DMS153 treated with DMSO at 0.1 percent for 48 hours (cell line): ENCODE data around the gene ZNF93.
"Not testable (repeated sequence)": the region's sequence is repeated elsewhere in the genome, so short reads cannot be mapped to it uniquely, and the experiment has no call there.

Experiments
- DNase-seq: peaks from one replicate; lab custom pipeline; 2025; ENCODE audit not compliant: unreplicated experiment; lab: John Stamatoyannopoulos, UW

ZNF93 gene

GRCh38 chr19:19937403-19937802 is 36.7 kb downstream of the ZNF93 start:
- DNase-seq: no peak

GRCh38 chr19:19938449-19938848 is 37.7 kb downstream of the ZNF93 start:
- no peak for DNase-seq

GRCh38 chr19:19943848-19944582 is 43.3 kb downstream of the ZNF93 start:
- no peak for DNase-seq

DNA sequence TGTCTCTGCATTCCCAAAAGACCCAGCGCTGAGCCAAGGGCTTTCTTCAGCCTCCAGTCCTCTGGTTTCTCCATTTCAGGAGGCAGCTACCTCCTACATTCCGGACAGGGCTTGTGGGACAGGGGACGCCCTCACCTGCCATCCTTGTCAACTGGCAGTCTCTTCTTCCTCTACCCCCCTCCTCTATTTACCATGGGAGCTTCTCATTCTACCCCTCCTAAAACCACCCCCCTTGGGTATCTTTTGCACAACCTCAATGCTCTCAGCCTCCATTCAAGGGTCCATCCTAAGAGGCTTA is 43.8 kb downstream of the ZNF93 start:
- DNase-seq: no peak

GRCh38 chr19:19946226-19946625 is 45.5 kb downstream of the ZNF93 start:
- DNase-seq: no peak

GRCh38 chr19:19948800-19949199 is 48.1 kb downstream of the ZNF93 start:
- no peak for DNase-seq

GRCh38 chr19:19955208-19955607 is 54.5 kb downstream of the ZNF93 start:
- no peak for DNase-seq

DNA sequence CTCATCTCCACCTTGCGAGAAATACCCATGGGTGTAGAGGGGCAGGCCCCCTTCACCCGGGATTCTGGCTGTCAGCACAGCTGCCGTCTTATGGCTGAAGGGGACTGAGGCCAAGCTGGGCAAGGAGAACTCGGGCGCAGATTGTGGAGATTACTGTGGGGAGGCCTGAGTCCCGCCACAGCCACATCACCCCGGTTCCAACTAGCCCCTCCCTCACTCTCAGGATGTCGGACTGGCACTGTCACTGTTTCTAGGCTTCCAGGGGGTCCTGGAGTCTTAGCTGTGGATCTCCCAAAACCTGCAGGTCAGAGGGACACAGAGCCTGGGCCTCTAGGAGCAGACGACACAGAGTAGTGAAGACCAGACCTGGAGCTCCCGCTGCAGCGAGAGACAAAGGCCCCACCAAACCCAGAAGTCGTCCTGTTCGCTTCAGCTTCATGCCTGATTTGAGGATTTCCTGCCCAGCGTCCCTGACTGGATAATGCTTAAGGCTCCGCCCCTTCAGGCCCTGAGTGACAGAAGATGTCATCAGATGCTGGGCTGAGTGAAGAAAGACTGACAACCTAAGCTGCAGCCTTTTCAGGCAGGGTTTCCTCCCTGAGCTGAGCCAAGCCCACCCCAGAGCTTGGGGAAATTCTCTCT is 55.8 kb downstream of the ZNF93 start:
- no peak for DNase-seq

DNA sequence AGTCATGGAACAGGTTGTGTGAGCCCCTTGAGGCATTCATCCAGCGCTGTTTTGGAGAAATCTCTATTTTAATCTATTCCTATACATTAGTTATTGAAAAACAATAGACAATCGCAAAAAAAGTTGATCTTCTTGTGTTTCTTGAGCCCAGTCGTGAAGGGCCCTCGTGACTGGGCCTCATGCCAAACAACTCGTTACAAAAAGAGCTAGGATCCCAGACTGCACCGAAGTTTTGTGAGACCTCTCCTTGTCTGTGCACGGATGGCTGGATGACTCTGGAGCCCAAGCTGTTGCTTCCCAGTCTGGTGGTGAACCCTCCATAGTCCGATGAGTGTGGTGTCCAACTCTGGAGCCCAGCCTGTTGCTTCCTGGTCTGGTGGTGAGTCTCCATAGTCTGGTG is 57.0 kb downstream of the ZNF93 start:
- not testable (repeated sequence) for DNase-seq

DNA sequence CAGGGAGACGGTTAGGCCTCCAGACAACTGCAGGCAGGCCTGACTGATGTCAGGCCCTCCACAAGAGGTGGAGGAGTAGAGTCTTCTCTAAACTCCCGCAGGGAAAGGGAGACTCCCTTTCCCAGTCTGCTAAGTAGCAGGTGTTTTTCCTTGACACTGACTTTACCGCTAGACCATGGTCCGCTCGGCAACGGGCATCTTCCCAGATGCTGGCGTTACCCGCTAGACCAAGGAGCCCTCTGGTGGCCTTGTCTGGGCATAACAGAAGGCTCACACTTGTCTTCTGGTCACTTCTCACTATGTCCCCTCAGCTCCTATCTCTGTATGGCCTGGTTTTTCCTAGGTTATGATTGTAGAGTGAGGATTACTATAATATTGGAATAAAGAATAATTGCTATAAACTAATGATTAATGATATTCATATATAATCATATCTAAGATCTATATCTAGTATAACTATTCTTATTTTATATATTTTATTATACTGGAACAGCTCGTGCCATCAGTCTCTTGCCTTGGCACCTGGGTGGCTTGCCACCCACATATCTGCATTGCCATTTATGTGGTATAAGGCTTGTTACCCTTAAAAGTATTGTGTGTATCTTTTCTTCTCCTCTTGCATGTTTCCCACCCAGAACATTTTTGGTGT is 58.5 kb downstream of the ZNF93 start:
- peak; percentile 1 for DNase-seq

DNA sequence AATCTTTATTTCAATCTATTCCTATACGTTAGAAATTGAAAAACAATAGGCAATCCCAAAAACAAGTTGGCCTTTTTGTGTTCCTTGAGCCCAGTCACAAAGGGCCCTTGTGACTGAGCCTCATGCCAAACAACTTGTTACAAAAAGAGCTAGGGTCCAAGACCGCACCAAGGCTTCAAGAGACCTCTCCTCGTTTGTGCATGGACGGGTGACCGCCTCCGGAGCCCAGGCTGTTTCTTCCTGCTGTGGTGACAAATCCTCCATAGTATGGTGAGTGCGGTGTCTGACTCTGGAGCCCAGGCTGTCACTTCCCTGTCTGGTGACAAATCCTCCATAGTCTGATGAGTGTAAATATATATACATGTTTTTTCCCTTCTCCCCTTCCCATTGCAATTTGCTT is 63.7 kb downstream of the ZNF93 start:
- no peak for DNase-seq

- DNase-seq: not testable (repeated sequence)
Measured at GRCh38 chr19:19966126-19966525, 65.4 kb downstream of the ZNF93 start.

DNA sequence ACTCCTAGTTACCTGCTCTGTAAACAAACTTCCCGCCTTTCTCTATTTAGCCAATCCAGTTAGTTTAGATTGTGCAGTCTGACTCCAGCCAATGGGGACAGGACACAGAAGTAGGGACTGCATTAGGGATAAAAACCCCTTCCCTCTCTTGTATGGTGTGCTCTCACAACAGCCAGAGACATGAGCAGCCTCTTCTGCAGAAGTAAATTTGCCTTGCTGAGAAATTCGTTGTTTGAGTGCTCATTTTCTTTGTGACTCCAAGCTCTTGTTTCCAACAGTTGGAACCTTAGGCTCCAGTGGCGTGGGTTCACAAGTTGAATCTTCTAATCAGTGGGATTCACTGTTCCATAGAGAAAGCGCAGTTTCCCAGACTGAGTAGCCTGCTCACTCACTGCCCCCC is 66.1 kb downstream of the ZNF93 start:
- no peak for DNase-seq
